NCI-H2196 (cell line): ENCODE results near the gene FBXO31.
"Not testable (repeated sequence)": the region's sequence is repeated elsewhere in the genome, so short reads cannot be mapped to it uniquely, and the experiment has no call there.

Experiments
- DNase-seq: peaks from one replicate; lab custom pipeline; 2025; ENCODE audit not compliant: unreplicated experiment; lab: John Stamatoyannopoulos, UW

Gene FBXO31

DNA sequence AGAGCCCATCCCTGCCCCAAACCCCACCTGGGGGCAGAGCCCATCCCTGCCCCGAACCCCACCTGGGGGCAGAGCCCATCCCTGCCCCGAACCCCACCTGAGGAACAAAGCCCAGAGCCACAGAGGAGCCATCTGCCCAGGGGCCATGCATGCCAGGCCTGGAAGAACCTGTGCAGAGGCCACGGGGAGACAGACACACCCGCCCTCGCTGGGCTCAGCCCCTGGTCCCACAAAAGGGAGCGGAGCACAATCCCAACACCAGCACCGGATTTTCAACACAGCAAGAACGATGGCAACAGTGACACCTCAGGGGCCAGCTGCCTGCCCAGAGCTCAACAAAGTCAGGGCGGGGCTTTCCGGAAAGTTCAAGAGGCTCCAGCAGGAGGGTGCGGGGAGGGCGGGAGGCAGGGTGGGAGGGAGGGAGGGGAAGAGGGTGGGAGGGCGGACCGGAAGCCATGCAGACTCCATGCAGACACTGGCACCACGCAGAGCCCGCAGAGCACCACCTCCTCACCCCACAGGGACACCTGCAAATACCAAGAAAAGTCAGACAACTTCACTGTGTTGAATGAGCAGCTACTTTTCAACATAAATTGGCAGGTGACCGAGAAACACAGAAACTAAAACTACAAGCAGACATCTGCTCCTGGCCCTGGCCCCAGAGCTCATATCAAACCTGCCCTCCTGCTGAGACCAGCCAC is 38.5 kb downstream of the FBXO31 start:
- no peak for DNase-seq

DNA sequence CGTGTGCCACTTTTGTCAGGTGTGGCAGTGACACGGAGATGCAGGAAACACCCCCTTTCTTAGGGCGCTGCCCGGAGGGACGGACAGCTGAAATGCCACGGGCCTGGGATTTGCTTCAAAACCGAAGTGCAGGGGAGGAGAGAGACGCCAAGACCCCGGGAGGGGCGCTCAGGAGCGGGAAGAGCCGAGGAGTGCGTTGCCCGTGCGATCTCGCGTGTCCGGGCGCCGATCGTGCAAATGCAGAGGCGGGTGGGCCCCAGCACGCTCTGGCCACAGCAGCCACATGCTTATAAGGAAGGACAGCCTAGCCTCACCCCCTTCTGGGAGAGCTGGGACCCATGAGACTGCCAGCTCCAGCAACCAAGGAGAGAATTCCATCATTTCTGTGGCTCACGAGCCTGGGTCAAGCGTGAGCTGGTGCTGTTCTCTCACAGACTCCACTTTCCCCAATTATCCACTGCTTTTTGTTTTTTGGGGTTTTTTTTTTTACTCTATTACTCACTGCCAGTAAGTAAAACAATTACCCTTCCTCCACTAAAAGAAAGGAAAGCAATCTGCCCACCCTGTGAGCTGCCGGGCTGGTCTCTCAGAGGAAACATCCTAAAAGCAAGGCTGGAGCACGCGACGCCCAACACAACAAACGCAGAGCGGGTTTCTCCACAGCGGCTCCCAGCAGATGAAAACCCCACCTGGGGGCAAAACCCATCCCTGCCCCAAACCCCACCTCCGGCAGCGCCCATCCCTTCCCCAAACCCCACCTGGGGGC is 39.2 kb downstream of the FBXO31 start:
- no peak for DNase-seq

DNA sequence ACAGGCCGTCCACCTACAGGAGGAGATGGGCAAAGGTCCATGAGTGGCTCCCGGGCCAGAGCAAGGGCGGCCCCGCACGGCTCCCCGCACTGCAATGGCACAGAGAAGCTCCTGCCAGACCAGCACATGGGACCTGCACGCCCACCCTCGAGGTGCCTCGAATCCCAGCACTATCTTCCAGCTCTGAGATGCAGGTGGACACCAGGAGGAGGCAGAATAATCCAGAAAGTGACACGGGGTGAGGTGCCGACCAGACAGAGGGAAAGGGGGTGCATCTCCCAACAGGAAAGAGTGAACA is 39.9 kb downstream of the FBXO31 start:
- DNase-seq: no peak

DNA sequence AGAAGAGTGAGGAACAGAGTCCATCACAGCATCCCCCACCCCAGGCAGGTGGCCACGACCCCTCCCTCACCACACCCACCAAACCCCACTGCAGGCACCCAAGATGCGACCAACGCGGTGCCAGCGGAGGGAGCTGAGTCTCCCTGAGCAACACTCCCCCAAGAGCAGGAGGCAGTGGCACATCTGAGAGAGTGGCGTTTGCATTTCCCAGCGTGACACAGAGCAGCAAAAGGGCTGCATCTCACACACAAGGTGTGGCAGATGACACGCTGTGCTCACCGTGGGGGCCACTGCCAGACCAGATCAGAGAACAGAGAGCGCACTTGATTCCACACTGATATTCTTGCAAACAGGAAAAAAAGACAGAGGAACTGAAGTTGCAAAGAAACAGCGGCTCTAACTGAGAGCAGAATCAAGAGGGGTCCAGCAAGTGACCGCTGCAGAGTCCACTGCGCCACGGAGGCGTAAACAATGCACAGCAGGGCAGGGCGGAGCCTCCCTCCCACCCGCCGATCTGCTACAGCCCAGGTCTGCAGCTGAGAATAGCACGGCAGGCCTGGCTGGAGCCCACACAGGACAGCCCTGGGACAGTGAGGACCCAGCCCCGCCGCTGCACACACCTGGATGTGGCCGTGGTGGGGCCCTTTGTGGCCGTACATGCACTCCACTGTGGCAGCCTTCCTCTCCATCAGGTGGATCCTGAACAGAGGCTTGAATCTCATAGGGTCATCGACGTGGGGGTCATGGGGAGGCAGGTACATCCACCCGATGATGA is 40.4 kb downstream of the FBXO31 start:
- DNase-seq: no peak

DNA sequence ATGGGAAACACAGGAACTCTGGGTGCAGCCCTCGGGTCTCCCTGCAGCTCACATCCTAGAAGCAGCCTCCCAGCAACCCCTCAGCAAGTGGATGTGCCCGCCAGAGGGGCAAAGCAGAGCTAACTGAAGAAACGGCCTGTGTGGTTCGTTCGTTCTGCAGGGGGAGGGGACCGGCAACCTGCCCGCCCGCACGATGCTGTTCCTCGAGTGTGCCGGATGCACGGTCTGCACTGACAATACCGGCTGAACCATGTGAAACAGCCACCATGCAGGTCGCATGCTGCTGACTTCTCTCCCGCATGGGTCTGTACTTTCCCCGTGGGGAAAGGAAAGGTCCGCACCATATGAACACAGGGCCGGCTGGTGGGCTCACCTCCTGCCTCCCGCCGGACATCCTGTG is 41.1 kb downstream of the FBXO31 start:
- DNase-seq: no peak

DNA sequence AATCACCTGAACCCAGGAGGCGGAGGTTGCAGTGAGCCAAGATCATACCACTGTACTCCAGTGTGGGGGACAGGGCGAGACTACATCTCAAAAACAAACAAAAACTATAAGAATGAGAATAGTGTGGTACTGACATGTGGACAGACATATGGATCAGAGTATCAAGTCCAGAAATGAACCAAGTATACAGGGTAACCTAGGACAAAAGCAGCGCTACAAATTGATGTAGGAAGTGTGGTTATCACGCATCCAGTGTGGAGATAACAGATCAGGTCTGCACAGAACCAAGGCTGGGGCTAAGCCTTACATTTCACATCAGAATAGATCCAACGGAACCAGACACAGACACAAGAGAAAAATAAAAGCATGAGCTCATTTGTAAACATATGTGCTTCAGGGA is 43.4 kb downstream of the FBXO31 start:
- DNase-seq: no peak

DNA sequence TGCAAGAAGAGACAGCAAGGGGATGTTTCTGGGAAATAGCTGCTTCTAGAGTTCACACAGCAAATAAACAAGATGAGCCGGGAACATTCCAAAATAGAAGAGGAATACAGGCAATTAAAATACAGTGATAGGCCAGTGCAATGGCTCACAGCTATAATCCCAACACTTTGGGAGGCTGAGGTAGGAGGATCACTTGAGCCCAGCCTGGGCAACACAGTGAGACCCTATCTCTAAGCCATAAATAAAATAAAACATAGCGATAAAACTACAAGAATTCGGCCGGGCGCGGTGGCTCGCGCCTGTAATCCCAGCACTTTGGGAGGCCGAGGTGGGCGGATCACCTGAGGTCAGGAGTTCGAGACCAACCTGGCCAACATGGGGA is 43.9 kb downstream of the FBXO31 start:
- DNase-seq: not testable (repeated sequence)

DNA sequence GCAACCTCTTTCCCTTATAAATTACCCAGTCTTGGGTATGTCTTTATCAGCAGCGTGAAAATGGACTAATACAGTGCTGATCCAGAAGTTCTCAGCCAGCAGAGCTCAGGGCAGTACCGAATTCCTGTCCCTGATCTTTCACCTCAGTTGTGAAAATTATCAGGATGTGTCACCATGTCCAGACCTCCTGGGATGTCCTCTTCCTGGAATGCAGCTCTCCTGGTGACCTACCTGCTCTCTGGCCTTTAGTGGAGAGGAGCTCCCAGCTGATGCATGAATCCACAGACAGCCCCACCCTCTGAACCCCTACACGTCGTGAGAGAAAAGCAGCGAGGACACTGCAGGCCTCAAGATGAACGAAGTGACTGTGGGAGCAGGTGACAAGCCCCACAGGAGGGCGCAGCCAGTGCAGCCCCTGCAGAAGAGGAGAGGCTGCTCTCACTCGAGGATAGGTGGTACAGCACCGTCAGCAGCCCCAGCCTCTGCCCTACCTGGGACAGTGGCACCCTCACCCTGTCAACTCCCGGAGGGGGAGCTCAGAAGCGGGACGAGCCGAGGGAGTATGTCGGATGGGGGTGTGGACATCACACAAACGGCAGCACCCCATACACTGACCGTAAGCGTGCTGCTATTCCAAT is 44.4 kb downstream of the FBXO31 start:
- no peak for DNase-seq

DNA sequence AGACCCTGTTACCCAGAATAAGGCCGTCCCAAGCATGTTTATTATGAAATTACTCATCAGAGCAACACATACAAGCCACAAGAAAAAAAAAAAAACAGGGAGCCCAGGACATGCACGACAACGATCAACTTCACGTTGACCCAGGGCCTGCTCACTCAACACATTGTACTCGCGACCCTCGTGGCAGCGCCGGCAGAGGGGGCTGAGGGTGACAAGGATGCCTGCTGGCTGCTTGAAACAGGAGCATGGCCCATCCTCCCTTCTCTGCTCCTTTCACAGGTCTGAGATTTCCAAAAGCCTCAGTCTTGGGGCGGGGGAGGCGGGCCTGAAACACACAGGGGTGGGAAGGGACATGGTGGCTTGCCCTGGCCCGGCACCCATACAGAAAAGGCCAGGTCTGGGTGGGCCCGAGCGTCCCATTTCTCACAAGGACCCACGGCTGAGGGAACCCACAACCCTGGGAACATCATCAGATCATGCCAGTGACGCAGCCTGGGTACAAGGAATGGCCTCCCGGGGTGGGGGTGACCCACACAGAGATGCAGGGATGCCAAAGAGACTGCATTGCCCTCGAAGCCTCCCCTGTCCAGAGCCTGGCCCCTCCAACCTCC is 45.3 kb downstream of the FBXO31 start:
- DNase-seq: no peak

DNA sequence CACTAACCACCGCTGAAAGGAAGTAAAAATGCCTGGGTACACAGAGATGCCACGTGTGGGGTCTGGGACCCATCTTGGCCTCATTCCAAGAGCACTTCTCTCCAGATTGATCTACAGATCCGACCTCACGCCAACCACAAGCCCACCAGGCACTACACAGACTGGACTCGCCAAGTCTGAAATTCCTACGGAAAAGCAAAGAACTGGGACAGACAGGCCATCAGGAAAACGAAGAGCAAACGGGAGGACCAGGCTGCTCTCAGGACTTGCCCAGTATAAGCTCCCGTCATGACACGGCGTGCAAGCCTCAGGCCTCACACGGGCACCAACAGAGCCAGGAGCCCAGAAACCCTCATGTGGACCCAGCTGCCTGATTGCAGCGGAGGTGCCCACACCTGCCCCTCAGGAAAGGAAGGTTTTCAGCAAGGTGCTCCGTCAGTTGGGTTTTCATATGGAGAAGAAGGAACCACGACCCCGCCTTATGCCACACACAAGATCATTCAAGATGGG is 46.3 kb downstream of the FBXO31 start:
- DNase-seq: no peak

DNA sequence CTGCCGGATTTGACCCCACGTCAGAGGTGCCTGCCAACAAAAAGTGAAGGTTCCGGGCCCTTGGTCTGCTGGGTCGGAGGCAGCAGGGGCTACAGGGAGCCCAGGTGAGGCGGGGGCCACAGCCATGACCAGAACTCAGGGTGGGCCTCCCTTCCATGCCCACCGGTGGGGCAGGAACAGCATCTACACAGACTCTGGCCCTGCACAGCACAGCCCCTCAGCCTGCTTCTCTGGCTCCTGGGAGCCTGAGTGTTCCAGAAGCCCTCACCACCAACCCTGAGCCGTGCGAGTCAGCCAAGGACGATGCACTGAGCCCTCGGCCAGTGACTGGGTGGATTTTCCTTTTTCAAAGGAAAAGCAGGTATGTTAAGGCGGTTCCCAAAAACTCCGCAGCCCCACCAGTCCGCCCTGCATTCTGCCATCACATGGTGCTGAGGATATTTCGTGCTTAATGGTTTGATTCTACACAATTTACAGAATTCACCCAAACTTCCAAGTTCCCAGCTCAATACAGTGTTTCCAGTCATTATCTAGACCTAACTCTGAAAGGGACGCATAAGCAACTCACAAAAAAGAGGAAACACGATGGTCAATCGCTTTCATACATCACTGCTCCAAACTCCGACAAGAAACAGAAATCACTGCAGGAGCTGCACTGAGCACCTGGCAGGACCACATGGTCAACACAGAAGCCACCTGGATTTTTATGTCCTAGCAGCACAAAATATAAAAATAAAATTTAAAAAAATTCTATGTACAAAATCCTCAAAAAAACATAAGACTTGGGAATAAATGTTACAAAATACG is 46.9 kb downstream of the FBXO31 start:
- DNase-seq: no peak

DNA sequence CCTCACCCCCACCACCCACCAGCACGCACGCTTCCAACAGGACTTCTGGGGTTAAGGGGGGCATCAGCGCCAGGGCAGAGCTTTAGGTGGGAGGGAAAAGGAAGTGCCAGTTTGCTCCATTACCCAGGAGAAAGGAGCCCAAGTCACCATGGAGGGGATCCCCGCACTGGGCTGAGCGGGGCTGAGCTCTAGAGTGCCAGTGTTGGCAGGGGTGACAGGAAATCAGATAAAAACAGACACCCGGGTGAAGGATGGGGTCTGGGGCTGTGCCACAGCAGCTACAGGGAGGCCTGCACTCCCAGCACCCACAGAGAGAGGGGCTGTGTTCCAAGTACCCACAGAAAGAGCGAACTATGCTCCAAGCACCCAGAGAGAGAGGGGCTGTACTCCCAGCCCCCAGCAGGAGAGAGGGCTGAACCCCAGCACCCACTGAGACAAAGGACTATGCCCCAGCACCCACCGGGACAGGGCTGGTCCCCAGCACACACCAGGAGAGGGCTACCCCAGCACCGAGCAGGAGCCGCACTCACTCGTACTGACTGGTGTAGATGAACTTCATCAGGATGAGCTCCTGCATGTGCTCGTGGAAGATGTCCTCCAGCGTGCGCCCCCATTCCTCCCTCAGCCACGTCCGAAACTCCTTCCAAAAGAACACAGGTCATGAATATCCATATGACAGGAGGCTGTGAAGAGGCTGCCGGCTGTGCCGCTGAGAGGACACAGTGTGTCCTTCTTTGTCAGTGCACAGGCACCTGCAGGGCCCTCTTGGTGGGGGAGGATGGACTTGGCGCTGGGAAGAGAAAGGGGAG is 47.7 kb downstream of the FBXO31 start:
- no peak for DNase-seq

DNA sequence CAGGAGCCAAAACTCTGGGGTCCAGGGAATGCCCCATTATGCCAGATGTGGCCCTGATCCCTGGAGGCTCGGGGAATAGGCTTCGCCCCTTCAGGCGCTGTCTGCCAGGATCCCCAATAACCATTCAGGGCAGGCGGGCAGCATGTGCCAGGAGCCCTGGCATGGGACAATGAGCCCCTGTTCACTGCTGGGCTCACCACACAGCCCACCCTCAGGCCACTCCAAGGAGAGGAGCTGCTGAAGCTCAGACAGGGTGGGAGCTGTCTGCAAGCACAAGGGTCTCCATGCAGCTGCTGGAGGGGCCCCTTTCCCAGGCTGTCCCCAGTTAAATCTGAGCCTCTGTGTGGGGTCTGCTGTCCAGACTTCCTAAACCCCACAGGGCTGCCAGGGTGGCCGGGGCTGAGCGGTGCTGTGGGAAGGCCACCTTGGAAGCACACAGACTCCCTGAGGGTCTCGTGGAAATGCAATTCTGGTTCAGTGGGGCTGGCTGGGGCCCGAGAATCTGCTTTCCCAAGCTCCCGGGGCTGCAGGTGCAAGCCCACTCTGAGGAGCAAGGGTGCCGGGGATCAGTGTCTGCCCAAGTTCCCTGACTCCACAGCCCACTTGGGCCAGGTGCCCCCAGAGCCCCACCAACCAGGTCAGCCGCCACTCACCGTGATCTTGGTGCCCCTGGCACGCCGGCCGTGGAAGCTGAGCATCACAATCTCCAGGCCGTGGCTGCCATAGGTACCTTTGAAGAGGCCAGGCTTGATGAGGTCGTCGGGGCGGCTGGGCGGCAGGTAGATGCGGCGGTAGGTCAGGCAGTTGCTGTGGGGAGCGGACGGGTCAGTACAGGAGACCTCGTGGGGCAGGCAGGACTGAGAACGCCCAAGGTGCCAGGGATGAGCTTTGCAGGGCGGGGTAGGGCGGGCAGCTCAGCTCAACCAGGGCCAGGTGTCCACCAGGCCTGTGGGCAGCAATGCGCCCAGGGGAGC is 48.6 kb downstream of the FBXO31 start:
- no peak for DNase-seq

DNA sequence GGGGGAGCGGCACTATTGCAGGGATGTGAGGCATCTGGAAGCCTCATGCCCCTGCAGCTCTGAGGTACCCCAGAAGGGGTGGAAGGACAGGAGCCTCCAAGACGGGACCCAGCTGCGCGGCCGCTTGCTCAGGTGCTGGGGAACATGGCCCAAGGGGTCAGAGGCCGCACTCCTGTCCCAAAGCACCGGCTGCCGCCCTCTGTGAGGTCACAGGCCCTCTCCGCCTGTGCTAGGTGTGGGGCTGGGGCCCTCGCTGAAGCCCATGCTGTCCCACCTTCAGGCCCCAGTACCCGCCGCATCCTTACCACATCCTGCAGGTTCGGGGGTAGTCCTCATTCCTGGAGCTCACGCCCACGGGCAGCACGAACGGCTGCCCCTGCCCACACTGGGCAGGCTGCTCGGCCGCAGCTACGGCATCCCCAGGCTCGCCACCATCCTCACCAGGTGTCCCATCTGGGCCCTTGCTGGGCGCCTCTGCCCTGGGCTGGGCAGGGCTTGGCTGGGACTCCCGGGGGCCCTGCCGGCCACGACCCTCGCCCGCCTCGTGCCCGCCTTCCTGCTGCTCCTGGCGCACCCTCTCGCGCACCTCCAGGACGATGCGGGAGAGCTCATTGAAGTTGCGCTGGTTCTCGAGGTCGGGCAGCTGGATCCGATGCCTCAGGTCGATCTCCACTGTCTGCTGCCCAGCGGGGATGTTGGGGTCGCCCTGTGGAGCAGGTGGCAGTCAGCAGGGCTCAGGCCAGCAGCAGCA is 49.8 kb downstream of the FBXO31 start:
- DNase-seq: no peak

DNA sequence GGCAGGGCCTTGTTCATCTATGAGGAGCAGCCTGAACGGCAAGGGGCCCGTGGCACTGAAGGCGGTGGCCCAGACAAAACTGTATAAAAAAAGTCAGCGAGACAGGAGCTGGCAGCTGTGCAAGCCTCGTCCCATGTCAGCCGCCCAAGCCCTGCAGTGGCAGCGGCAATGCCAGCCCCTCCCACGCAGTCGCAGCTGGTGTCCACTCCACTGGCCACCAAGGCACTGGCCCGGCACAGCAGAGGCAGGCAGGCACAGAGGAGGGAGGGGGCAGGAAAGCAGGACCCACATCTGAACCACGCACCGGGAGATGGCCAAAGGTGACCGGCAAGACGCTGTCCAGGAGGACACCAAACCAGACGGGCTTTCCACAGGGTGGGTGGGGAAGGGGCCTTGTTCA is 50.5 kb downstream of the FBXO31 start:
- DNase-seq: no peak

DNA sequence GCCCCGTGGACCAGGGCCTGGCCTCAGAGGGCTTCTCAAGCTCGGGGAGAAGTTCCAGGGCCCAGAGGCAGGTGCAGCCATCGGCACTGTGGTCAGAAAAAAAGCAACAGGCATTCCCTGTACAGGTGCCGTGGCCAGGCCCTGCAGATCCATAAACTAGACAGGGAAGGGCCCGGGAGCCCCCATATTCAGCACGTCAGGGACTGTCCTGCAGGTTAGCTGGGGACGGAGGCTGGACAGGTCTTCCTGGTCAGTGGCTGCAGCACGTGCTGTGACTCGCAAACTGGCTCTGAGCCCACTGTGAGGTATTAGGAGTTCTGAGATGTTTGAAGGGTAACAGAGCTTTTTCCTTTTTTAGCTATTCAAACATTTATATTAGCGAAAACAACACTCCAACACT is 51.4 kb downstream of the FBXO31 start:
- DNase-seq: no peak

DNA sequence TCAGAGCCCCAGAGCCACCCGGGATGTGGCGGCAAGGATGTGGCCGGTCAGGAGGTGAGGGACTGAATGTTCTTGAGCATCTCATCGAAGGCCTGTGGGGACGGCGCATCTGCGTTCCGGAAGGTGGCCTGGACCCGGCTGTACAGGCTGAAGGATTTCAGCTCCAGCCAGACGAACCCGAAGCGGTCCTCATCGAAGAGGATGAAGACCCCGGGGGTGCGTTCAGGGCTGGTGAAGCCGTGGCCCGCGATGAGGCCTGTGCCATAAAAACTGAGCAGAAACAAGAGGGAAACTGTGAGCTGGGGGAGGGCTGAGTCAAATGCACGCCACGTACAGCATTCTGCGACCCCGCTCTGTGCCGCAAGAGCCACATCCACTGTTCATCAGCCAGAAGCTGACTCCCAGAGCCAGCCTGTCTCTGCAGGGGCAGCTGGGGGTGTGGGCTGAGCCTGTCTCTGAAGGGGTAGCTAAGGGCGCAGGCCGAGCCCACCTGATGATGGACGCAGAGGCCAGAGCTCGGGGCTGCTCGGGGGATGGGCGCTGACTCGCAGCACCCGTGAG is 52.3 kb downstream of the FBXO31 start:
- no peak for DNase-seq
